ENCODE results near the gene FAM124A.

The FAM124A gene

DNA sequence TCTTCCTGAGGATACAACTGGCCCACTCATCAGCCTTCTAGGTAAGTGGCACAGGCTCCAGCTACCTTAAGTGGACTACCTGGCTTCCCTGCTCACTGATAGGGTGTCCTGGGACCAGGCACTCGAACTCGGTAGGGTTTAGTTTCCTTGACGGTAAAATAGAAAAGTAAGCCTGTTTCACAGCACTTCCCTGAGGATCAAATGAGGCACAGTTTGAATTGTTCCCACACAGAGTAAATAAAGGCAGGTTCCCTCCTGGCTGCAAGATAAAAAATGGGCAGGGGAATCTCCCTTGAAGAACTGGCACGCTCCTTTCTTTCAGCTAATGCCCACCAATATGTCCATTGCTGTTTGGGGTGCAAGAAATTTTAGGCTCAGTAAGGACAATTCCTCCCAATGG lies 1.1 kb upstream of the FAM124A start:
- DNase-seq (ENCODE audit: low spot score): no peak

DNA sequence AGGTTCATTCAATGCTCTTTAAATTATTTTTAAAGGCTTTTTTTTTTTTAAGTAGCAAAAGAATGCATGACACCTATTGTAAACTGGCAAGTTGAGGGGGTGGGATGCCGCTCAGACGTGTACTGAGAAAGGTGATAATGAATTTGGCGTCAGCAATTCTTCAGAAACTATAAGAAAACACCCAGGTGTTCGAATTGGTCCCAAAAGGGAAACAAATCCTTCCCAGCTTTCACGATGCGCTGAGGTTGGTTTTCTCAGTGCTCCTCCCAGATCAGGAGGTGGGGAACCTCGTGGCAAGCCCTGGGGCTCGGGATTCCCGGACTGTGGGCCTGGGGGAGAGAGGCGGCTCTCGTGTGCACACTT lies 543 bp upstream of the FAM124A start:
- peak; percentile 13 for DNase-seq (ENCODE audit: low spot score)

DNA sequence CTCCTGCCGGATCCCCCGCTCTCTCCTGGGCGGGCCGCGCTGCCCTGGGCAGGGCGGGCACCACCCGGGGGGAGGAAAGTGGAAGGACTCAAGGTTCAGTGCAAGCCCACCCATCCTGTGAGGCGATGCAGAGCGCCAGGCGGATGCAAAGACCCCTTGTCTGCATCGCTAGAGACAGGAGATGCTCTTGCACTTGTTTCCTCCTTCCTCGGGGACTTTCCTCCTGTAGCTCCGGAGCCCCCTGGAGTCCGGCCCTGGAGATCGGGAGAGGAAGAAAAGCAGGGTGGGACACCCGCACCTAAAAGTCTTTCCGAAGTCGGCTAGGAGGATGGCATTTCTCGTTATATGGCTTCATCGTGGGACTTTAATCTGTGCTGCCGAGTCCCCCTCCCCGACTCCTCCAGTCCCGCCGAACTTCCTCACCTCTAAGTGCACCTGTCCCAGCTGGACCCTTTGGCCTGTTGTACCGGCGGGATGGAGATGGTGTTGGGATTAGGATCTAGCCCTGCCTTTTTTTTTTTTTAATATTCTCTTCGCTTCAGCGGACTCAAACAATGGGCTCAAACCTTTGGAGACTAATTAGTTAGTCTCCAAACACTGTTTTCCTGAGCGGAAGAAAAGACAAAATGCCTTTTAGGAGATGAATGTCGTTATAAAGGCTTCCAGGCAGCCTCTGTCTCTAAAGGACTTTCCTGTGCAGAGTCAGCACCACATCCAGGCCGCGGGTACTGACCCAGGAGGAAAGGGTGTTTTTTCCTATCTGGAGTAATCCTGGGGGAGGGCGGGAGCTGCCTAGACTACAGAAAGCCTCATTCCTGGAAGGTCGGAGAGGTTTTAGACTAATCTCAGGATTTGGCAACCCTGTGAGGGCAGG lies 725 bp downstream of the FAM124A start:
- no peak for DNase-seq (ENCODE audit: low spot score)

DNA sequence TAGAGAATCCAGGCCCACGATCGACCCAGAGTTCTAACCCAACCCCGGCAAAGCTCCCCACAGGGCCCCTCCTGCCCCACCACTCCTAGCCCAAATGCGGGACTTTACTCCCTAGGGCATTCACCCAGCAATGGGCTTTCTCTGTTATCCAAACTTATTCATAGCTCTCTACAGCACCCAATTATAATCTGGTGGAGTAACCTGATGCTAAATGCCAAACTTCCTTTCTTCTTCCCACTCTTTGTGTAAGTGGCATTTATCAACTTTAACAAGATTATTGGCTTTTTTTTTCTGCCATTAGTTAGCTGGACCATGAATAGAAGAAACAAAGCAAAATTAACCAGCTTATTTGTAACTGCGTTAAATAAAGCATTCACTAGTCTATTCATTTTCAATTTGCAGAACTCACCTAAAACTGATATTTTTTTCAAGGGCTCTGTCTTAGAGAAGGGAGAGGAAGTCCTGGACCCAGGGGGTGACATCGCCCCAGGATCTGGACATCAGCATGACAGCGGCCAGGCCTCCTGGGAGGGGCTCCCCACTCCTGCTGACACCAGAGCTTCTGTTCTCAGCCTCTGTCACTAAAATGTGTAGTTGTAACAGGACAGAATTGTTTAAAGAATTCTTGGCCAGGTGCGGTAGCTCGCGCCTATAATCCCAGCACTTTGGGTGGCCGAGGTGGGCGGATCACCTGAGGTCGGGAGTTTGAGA lies 1.5 kb downstream of the FAM124A start:
- DNase-seq (ENCODE audit: low spot score): no peak

DNA sequence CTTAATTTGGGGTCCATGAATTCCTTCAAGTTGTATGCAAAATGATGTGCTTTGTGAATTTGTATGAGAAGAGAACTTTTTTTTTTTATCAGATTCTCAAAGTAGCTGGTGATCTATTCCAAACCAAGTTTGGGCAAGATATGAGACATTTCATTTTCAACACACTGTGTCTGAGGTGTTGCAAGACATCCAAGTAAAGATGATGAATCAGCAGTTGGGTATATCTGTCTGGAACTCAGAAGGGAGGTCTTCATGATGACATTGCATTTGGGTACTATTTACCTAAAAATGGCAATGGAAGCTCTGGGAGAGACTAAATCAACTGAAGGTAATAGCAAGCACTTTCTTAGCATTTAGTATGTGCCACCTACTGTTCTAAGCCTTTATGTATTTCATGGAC lies 2.8 kb downstream of the FAM124A start:
- DNase-seq (ENCODE audit: low spot score): no peak

DNA sequence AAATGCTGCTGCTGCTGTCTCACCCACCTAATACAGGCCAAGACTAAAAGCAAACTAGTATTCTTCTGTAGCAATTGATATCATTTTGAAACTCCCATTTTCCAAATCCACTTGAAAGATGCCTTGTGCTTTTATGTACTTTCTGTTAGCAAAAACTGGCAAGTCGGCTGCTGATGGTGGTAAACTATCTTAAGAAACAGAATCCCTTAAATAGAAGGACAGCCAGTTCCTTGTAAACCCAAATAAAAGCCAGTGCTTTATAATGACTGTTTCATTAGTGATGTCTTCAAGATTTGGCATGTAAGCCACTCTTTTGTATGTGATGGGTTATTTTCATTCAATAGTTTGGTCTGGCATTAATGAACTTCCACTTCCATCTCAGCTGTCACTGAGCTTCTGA lies 5.2 kb downstream of the FAM124A start:
- no peak for DNase-seq (ENCODE audit: low spot score)

DNA sequence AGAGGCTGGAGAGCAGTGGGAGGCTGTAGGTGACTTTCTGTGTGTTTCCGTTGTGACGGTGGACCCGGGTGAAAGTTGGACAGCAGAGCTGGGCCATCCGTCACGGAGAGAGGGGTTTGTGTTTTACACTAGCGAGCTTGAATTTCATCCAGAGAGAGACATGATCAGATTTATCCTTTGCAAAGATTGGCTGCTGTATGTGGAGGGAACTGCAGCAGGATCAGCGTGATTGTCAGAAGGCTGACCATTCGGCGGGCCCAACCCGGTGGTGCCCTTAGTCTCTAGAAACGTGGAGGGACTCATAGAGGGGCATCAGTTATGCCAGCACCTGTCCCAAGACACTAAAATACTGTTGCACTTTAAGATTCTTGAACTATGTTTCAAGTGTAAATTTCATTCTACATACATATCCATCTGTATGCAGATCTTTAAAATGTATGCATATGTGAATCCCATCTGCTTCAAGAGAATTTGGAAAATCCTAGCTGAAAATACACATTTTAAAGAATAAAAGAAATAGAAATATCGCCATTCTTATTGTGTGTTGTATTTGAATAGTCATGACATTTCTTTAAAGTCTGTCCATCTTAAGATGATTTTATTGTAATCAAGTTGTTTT lies 7.0 kb downstream of the FAM124A start:
- no peak for DNase-seq (ENCODE audit: low spot score)

DNA sequence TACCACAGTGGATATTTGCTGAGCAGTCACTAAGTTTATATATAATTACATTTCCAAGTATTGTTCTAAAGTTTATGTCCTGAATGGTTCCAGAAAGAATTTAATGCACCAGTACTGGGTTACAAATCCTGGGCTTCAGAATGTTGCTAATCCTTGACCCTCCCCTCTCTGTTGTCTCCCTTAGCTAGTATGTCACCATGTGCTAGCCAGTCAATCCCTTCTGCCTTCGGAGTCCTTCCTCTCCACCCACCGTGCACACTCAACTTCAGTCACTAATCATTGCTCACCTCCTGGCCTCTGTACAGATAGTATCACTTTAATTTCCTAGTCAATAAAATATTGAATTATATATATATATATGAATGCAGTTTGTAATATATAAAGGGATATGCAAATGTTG lies 7.5 kb downstream of the FAM124A start:
- no peak for DNase-seq (ENCODE audit: low spot score)

DNA sequence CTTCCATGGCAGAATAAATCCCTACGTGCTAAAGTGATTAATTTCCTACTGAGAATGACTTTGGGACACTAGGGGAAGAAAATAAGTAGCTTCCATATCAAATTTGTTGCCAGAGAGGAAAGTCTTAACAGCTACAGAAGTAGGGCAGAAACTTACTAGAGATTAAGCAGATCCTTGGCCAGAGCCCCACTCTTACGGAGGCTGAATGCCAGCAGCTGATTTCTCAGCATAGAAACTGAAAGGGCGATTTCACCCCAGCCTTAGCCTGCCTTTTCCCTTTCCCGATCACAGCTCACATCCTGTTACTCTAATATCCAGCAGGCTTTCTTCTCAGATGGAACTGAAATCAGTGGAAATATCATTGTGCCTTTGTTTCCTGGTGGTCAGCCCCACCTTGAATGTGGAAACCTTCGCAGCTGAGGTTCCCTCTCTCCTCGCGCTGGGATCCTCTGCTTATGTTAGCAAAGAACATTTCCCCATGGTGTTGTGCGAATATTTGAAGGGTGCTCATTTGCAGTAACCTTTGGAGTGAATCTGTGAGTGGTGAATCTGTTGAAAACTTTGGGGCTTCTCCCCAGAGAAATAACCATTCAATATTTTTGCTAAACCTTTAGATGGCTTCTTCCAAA lies 8.4 kb downstream of the FAM124A start:
- DNase-seq (ENCODE audit: low spot score): peak; percentile 41

DNA sequence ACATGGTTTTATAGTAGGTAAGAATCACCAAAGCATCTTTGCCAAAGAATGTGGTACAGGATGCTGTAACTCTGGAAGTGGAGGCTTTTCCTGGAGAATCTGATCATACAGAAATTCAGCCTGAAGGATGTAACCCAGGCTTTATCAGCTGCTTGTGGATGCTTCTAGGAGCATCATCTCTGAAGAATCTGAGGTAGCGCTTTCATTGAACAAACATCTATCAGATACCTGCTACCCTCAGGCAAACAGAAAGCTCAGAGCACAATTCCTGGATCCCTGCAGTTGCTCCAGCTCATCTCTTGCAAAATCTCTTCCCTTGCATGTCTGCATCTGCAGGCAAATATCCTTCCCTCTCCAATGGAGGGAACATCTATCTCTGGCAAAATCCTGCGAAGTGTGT lies 9.3 kb downstream of the FAM124A start:
- DNase-seq (ENCODE audit: low spot score): no peak

DNA sequence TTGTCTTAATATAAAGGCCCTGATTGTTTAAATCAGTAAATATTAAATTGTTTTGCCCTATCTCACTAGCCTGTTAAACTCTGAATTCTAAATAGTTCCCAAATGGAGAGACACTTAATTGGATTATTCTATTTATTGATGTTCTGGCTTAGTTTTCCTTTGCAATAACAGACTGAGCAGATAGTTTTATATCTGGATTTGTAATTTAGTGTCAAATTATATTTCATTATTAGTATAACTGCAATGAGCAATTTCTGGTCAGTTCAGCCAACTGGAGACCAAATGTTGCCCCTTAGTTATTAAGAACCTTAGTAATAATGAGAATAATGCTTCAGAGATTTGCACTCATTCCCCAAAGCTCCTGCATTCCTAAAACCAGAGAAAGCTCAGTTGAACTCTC lies 10.1 kb downstream of the FAM124A start:
- no peak for DNase-seq (ENCODE audit: low spot score)

DNA sequence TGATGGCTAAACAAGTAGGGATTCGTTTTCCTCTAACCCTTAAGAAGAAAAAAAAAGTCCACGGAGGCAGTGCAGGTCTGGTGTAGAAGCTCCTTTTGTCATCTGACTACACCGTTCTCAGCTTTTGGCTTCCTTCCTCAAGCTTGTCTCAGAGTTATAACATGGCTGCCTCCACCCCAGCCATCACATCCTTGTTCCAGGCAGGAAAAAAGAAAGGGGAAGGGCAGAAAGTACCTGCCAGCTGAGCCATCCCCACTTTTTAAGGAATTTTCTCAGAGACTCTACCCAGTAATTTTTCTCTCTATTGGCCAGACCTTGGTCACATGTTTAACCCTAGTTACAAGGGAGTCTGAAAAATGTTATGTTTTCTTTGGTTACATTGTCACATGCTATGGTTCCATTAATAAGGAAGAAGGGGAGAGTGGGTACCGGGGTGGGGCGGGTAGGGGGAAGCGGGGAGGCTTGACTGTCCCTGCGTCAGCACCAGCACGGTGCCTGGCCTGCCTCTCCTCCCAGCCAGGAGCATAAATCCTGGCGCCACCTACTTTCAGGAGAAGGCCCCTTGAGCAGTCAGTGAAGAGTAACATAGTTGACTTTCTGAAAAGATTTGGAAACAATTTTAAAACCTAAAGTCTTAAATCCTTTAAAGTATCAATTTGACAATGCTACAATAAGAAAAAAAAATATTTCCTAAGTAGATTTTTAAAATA lies 11.1 kb downstream of the FAM124A start:
- no peak for DNase-seq (ENCODE audit: low spot score)

DNA sequence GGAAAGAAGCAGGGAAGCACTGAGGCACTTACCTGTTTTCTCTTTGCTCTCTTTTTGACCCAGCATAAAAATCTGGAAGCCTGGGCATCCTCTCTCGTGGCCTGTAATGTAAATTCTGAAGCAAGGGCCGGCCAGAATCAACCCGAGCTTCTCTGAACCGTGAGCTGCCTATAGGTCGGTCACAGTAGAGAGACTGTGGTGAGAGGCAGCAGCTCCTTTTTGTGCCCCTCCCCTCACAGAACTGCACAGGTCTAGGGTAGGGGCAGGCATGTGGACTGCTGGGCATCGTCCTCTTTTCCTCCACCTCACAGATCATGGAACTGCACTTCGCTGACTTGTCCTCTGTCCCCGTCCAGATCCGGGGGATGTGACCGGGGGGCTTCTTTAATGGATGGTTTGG lies 12.5 kb downstream of the FAM124A start:
- DNase-seq (ENCODE audit: low spot score): no peak

DNA sequence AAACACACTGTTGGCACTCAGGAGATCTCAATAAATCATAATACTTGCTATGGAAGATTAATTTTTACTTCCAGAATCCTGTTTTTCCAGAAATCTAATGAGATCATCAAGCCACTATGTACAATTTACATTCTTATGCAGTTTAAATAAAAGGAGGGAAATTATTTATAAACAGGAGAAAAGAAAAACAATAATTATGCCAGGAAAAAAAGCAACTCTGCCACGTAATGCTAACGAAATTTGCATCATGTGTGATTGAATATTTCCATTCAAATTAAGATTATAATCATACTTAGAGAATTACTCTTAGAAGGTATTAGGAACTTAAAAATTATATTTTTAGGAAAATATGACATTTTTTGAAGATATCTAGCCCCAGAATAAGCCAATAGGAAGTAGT lies 13.0 kb downstream of the FAM124A start:
- no peak for DNase-seq (ENCODE audit: low spot score)

DNA sequence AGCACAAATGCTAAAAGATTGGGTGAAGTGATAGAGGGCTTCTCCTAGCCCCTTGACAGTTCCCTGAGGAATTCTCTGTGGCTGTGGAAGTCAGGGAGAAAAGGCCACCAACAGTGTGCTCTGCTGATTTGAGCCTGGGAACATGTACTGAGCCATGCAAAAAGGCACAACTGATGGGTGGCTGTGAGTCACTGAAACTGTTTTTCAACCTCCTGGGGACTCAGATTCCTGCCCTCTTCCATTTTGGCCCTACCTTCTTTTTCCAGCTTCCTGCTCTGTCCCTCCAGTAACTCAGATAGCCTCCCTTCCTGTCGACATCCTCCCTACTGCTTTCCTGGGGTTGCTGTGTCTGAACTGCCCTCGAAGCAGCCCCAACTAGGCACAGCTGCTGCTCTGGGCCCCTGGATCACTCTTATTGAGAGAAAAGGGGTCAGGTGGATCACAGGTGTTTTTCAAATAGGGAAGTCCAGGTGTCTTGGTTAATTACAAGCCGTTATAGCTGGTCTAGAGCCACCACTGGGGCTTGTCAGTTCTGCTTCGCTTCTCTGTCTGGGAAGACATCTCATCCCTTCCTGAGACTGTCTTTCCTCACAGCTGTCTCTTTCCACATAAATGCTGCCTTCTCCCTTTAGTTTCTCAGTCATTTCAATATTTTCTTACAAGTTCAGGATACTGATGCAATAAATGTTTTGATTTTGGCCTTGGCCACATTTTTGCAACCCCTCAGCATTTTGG lies 13.7 kb downstream of the FAM124A start:
- DNase-seq (ENCODE audit: low spot score): no peak

DNA sequence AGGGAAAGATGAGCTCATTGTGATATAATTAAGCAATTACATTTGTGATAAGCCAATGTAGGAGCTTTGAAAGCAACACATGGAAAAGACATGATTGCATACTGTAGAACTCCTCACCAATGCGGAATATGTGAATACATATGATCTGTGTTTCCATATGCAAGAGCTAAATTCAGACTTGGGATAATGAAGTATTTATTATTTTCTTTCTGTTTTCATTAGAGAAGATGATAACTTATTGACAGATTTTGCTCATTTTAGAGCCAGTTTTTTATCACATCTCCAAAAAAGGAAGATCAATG lies 14.2 kb downstream of the FAM124A start:
- DNase-seq (ENCODE audit: low spot score): no peak

DNA sequence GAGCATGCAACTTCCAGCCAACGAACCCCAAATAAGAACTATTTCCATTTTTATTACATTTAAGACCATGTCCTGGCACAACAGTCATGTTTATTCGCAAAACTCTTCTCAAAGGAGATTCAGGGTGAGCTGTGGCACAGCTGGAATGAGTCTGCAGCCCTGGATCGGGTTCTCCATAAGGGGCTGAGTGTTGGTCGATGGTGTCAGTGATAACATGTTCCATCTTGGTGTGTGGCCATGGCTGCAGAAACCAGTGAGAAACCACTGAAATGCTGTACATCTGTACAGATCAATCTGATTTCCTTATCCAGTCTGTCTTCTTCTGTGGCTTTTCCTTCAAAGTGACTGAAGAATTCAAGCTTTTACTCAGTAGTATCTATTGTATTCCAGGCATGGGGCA lies 15.2 kb downstream of the FAM124A start:
- no peak for DNase-seq (ENCODE audit: low spot score)

DNA sequence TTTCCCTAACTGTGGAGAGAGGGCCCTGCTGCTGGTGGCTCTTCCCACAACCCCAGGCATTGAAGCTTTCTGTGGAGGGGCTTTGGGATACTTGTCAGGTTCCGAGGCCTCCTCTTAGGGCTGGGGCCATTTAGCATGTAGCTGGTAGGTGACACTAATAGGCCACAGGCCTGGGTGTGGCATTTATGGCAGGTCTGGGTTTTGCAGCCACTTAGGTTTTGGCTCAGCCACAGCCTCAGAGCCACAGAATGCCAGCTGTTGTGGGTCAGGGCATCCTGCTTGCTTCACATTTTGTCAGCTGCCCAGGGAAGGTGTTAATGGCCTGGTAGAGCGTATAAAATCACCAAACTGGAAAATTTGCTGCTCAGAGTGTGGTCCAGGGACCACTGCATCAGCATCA lies 15.7 kb downstream of the FAM124A start:
- no peak for DNase-seq (ENCODE audit: low spot score)

DNA sequence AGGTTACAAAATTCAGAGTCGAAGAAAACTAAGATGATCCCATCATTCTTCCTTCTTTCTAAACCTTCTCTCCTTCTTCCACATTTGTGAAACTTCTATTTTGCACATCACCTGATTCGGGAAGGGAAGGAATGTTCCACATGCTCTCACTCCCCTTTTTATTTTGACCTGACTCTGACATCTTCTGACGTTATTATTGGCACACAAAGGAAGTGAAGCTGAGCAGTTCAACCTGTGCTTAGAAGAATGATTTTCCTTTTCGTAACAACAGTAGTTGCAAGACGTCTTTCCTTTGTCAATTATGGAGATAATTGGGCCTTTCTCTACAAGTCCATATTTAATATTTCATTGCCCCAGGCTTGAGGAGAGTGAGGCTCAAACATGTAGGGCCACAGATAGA lies 18.0 kb downstream of the FAM124A start:
- DNase-seq (ENCODE audit: low spot score): no peak

DNA sequence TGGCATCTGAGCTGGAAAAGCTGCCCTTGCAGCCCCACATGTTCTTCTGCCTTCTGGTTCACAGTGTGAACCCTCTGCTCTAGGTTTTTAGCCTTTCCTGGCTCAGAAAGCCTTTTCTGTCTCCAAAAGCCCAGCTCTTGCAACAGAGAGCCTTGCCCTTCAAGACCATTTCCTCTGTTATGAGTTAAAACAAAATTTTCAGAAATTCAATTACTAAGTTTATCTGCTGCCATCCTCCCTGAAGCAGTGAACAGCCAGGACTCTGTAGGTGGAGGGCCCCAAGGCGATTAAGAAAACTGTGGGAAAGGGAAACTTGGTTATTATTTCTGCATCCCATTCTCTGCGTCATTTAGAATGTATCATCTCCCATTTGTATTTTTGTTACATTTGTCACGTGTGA lies 18.8 kb downstream of the FAM124A start:
- DNase-seq (ENCODE audit: low spot score): no peak

DNA sequence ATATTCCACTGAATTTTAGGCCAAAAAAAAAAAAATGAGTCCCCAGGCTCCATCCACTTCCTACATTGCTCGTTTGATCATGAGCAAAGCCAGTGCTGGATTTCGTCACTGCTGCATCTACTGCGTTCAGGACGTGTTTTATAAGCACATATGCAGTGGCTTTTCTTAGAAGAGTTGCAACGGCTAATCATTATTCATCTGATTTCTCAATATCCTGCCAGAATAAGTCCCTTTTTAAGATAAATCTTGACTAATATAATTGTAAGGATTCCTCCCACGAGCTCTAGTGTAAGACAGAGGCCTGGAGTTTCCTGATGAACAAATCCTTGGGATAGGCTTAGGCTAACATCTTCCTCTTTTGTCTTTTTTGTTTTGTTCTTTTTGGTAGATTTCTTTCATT lies 19.5 kb downstream of the FAM124A start:
- no peak for DNase-seq (ENCODE audit: low spot score)

DNA sequence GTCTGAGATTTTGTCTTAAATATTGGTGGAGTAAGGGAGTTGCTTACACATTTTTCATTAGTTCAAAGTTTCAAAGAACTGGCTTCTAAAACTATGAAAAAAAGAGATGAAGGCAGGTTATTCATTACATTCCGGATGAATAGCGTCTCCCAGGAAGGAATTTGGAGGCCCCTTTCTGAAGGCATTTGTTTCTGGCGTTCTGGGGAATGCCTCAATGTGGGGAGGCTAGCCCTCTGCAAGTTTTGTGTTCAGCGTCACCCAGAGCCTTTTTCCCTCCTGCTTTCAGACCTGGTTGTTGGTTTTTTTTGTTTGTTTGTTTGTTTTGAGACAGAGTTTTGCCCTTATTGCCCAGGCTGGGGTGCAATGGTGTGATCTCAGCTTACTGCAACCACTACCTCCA lies 21.0 kb downstream of the FAM124A start:
- DNase-seq (ENCODE audit: low spot score): no peak
